NT2/D1 (cell line): ENCODE data around the gene INSM2.
A peak's percentile ranks its signal among the peaks of the same experiment; 100 is the strongest.

ENCODE experiments used
- DNase-seq: peaks from one replicate; pipeline ENCODE4 v3.0.0-alpha.2; 2011; ENCODE audit warnings: low read depth, low spot score
- H3K27me3 ChIP-seq: 2 replicates; pipeline ENCODE4 v1.6.0; 2011; ENCODE audit warnings: mild to moderate bottlenecking; ENCODE audit not compliant: insufficient read length, insufficient read depth
- H3K36me3 ChIP-seq: 2 replicates; pipeline ENCODE4 v1.6.1; 2011; ENCODE audit warnings: mild to moderate bottlenecking, low read length, mixed read lengths; ENCODE audit not compliant: insufficient read depth, insufficient read length
- H3K4me1 ChIP-seq: 2 replicates; pipeline ENCODE4 v1.5.1; 2011; ENCODE audit not compliant: insufficient read depth, insufficient read length
- H3K4me3 ChIP-seq: 2 replicates; pipeline ENCODE4 v1.5.1; 2011; ENCODE audit warnings: low read depth; ENCODE audit not compliant: insufficient read length
- H3K9ac ChIP-seq: 2 replicates; pipeline ENCODE4 v1.6.0; 2011; ENCODE audit warnings: low read depth; ENCODE audit not compliant: insufficient read length
- H3K9me3 ChIP-seq: 2 replicates; pipeline ENCODE4 v1.5.1; 2011; ENCODE audit warnings: mild to moderate bottlenecking, low read length; ENCODE audit not compliant: insufficient read depth
- SUZ12 ChIP-seq: IDR thresholded peaks from 2 replicates; pipeline ENCODE4 v1.6.1; 2011; ENCODE audit not compliant: insufficient read length, insufficient read depth; ENCODE audit errors: extremely low read depth
- YY1 ChIP-seq: IDR thresholded peaks from 2 replicates; pipeline ENCODE4 v1.6.1; 2011; ENCODE audit not compliant: insufficient read length, insufficient read depth
- ZNF274 ChIP-seq: IDR thresholded peaks from 2 replicates; pipeline ENCODE4 v1.6.1; 2011; ENCODE audit warnings: mild to moderate bottlenecking, low read depth, low read length

INSM2 gene, protein sequence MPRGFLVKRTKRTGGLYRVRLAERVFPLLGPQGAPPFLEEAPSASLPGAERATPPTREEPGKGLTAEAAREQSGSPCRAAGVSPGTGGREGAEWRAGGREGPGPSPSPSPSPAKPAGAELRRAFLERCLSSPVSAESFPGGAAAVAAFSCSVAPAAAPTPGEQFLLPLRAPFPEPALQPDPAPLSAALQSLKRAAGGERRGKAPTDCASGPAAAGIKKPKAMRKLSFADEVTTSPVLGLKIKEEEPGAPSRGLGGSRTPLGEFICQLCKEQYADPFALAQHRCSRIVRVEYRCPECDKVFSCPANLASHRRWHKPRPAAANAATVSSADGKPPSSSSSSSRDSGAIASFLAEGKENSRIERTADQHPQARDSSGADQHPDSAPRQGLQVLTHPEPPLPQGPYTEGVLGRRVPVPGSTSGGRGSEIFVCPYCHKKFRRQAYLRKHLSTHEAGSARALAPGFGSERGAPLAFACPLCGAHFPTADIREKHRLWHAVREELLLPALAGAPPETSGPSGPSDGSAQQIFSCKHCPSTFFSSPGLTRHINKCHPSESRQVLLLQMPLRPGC

DNA sequence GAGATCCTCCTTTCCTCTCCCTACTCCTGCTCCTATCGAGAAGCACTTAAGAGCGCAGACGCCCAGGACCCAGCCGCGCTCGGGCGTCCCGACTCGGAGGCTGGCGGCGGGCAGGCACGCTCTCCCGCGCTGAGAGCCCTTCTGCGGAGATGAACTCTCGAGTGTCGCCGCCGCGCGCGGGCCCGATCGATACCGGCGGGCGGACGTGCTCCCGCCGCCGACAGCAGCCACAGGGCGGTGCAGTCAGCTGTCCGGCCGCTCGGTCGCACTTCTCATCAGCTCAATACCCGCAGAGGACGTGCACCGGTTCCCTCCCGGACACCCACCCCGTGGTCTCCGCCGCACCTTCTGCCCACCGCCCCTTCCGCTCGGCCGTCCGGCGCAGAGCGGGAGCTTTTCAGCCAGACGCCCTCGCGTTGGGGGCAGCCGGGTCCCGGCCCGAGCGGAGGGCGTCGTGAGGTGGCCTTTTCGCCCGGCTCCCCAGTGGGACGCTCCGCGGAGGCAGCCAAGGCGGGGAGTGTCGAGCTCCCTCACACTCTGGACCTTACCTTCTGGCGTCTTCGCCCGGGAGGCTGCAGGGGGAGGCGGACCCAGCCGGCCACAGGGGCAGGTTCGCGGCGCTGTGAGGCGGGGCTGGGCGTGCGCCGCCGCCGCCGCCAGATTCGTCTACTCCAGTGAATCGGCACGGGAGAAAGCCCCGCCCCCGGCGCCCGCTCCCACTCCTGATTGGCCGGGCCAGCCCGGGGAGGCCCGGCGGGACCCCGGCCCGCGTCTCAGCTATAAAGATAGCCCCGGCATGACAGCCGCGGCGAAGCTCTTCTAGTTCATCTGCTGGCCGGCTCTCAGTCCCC lies at the start of gene INSM2:
Gene INSM2, plus strand, starts transcription at position 808 of the 851 bp plus-strand sequence. CDS start 89 bp downstream, outside the sequence.
- peaks cover 90% of the 10 kb centered on the region for H3K27me3 ChIP-seq
- peak within 1 kb of the TSS; percentile 72 for H3K9ac ChIP-seq
- H3K9me3 ChIP-seq: no peaks in the 10 kb centered on the region
- peak within 1 kb of the TSS; percentile 58 for H3K4me3 ChIP-seq
- TF ChIP-seq ZNF274 (no peak), YY1 (no peak), SUZ12 (no peak)
- H3K36me3 ChIP-seq: no peaks in the 10 kb centered on the region
- H3K4me1 ChIP-seq: peaks cover 6% of the 10 kb centered on the region
- DNase-seq: peak; percentile 52

DNA sequence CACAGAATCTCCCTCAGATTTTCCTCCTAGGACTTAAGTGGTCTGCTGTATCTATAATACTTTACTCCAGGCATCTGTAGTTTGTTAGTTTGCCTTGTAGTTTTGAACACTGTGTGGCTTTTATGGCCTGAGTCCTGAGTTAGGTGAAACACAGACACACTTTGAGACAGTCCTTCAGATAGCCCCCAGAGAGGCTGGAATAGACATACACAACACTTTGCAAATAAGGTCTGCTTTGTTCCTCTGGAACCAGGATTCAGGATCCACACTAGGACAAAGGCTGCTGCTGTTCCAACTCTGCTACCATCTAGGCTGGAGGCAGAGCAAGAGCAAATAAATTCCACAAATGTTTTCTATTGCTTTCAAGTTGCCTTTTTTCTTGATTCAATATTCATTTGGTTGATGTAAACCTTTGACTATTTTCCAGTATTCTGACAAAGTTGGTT lies 41.4 kb upstream of the INSM2 start:
- Histone ChIP-seq H3K36me3 (no peaks in the 10 kb centered on the region), H3K9ac (no peak overlapping the region), H3K4me1 (no peaks in the 10 kb centered on the region), H3K9me3 (no peaks in the 10 kb centered on the region), H3K27me3 (no peaks in the 10 kb centered on the region), H3K4me3 (no peak overlapping the region)
- no peak for DNase-seq
- TF ChIP-seq YY1: no peak
- TF ChIP-seq SUZ12: no peak
- TF ChIP-seq ZNF274: no peak

DNA sequence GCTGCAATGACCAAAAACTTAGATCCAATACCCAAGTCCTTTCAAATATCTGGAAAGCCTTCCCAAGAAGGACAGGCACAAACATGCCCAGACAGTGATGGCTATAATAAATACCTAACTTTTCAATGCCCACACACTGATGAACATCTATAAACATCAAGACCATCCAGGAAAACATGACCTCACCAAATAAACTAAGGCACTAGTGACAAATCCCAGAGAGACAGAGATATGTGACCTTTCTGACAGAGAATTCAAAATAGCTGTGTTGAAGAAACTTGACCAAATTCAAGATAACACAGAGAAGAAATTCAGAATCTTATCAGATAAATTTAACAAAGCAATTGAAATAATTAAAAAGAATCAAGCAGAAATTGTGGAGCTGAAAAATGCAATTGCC lies 38.7 kb upstream of the INSM2 start:
- no peak for DNase-seq
- H3K9ac ChIP-seq: no peak overlapping the region
- no peak overlapping the region for H3K4me3 ChIP-seq
- no peaks in the 10 kb centered on the region for H3K36me3 ChIP-seq
- no peaks in the 10 kb centered on the region for H3K4me1 ChIP-seq
- no peak for TF ChIP-seq ZNF274
- no peak for TF ChIP-seq YY1
- no peak for TF ChIP-seq SUZ12
- H3K27me3 ChIP-seq: no peaks in the 10 kb centered on the region
- H3K9me3 ChIP-seq: no peaks in the 10 kb centered on the region

DNA sequence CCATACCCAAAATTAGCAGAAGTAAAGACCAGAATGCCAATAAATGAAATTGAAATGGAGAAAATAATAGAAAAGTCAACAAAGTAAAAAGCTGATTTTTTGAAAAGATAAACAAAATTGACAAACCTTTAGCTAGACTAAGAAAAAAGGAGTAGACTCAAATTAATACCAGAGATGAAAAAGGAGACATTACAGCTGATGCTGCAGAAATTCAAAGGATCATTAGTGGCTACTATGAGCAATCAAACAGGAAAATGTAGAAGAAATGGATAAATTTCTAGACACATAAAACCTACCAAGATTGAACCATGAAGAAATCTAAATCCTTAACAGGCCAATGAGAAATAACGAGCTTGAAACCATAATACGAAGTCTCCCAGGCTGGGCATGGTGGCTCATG lies 34.8 kb upstream of the INSM2 start:
- H3K36me3 ChIP-seq: no peaks in the 10 kb centered on the region

DNA sequence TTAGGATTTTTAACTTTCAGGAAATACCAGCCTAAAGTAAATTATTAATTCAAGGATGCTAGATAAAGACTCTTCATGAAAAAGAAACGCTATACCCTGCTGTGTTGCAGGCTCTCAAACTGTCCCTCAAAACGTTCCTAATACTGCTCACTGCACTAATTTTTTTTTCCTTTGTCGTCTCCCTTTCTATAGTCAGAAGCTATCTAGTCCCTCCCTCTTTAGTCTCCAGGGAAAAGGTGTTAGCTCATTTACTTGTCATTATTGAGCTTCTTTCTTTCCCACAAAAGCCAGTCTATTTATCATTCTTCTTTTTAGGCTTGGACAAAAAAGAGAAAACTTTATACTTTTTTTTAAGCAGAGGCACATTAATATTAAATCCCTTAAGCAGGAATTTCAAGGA lies 30.3 kb upstream of the INSM2 start:
- no peak for TF ChIP-seq ZNF274
- no peak for TF ChIP-seq YY1
- TF ChIP-seq SUZ12: no peak
- Histone ChIP-seq H3K36me3 (no peaks in the 10 kb centered on the region), H3K4me1 (no peaks in the 10 kb centered on the region), H3K27me3 (no peaks in the 10 kb centered on the region), H3K9ac (no peak overlapping the region), H3K4me3 (no peak overlapping the region), H3K9me3 (no peaks in the 10 kb centered on the region)
- no peak for DNase-seq

More for the DNA sequence above, 34.8 kb upstream of the INSM2 start:
- Histone ChIP-seq H3K4me3 (no peak overlapping the region), H3K9ac (no peak overlapping the region), H3K9me3 (no peaks in the 10 kb centered on the region), H3K27me3 (no peaks in the 10 kb centered on the region), H3K4me1 (no peaks in the 10 kb centered on the region)
- no peak for TF ChIP-seq ZNF274
- TF ChIP-seq YY1: no peak
- no peak for TF ChIP-seq SUZ12
- DNase-seq: no peak

DNA sequence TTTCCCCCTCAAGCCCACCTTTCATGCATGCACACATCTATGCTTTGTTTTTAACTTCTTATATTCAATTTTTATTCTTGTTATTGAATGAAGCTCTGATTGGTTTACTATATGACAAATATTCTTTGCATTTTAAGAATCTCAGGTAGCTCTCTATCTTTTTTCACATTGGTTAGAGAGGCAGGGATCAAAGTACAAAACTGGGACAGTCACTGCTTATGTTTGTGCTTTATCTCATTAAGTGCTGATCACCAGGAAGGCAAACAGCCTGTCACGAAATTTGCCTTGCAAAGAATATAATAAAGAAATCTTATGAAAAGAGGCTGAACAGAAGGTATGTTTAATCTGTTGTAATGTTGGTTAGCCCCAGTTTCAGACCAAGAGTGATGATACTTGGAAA lies 29.7 kb upstream of the INSM2 start:
- H3K4me1 ChIP-seq: no peaks in the 10 kb centered on the region
- no peaks in the 10 kb centered on the region for H3K27me3 ChIP-seq
- no peak for DNase-seq
- H3K36me3 ChIP-seq: no peaks in the 10 kb centered on the region
- no peak overlapping the region for H3K4me3 ChIP-seq
- H3K9me3 ChIP-seq: no peaks in the 10 kb centered on the region
- H3K9ac ChIP-seq: no peak overlapping the region
- TF ChIP-seq YY1 (no peak), SUZ12 (no peak)

DNA sequence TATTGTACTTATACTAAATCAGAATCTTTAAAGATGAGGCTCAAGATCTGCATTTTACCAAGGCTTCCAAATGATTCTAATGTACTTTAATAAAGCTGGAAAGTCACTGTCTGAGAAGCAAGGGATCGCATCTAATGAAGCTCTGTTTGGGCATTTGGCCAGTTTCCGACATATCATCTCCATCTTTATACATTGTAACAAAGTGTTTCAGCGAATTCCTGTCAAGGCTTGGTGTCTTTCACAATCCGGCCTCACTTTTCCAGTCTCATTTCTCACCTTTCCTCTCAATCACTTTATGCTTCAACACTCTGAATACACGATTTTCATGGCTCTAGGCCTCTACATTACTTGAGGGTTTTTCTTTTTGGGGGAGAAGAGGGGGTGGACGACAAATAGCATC lies 27.5 kb upstream of the INSM2 start:
- no peak overlapping the region for H3K4me3 ChIP-seq
- no peaks in the 10 kb centered on the region for H3K4me1 ChIP-seq
- no peaks in the 10 kb centered on the region for H3K27me3 ChIP-seq
- no peak for DNase-seq
- H3K36me3 ChIP-seq: no peaks in the 10 kb centered on the region
- H3K9me3 ChIP-seq: no peaks in the 10 kb centered on the region
- no peak overlapping the region for H3K9ac ChIP-seq
- TF ChIP-seq ZNF274 (no peak), SUZ12 (no peak)
